Endothelial cell (in vitro differentiated cells): ENCODE measurements around the gene DUSP21. TPM values are rescaled to one million over a fixed set of nuclear protein-coding genes. Genes with fewer than 3 reads are reported as not detected.
"Not testable (repeated sequence)": the region's sequence is repeated elsewhere in the genome, so short reads cannot be mapped to it uniquely, and the experiment has no call there.

Source experiments
- DNase-seq: peaks from one replicate; pipeline ENCODE4 v3.0.0; 2021; ENCODE audit warnings: low spot score
- H3K27ac Mint-ChIP-seq: one replicate; pipeline ENCODE4 v1.8.0; 2021; ENCODE audit warnings: mixed read lengths, inconsistent platforms; ENCODE audit not compliant: unreplicated experiment
- H3K27me3 Mint-ChIP-seq: one replicate; pipeline ENCODE4 v1.8.0; 2021; ENCODE audit warnings: mild to moderate bottlenecking, moderate library complexity, mixed read lengths, inconsistent platforms; ENCODE audit not compliant: unreplicated experiment
- H3K36me3 Mint-ChIP-seq: one replicate; pipeline ENCODE4 v1.8.0; 2021; ENCODE audit warnings: mild to moderate bottlenecking, low read depth, mixed read lengths, inconsistent platforms; ENCODE audit not compliant: unreplicated experiment
- H3K4me1 Mint-ChIP-seq: one replicate; pipeline ENCODE4 v1.8.0; 2021; ENCODE audit warnings: mild to moderate bottlenecking, mixed read lengths, inconsistent platforms; ENCODE audit not compliant: unreplicated experiment
- H3K4me3 Mint-ChIP-seq: one replicate; pipeline ENCODE4 v1.8.0; 2021; ENCODE audit warnings: mild to moderate bottlenecking, mixed read lengths, inconsistent platforms; ENCODE audit not compliant: unreplicated experiment
- H3K9me3 Mint-ChIP-seq: one replicate; pipeline ENCODE4 v1.8.0; 2021; ENCODE audit warnings: mixed read lengths, inconsistent platforms; ENCODE audit not compliant: unreplicated experiment
- CTCF ChIP-seq: fragments of 200-600 bp; sonication (generic); IDR thresholded peaks from one replicate; pipeline ENCODE4 v1.5.0; 2021; ENCODE audit warnings: antibody characterized with exemption; ENCODE audit not compliant: unreplicated experiment
- total RNA-seq: library from RNA; stranded (reverse); fragmentation: NEBNext Ultra II Directional; extraction: Animal tissue kit (Norgen Biotek cat#: 25700); gene quantifications from one replicate; pipeline ENCODE4 v1.2.1, GENCODE V29; 2021; ENCODE audit not compliant: unreplicated experiment

The DUSP21 gene
- total RNA-seq, 1 donor from 2014 or later, result not detected

DNA sequence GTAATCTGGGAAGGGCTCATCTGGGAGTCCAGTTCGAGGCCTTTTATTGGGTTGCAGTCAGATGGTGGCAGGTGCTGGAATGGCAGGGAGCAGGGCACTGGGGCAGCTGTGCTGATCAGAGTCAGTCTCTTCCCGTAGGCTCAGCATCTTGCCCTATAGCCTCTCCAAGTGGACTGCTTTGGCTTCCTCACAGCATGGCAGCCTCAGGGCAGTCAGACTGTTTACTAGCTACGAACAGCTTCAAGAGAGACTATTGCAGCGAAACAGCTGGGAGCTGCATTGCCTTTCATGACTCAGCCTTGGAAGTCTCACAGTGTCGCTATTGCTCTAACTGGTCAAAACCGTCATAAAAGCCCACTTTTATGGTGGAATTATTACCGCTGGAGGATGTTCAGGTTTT lies 26.8 kb upstream of the DUSP21 start:
- Mint-ChIP-seq H3K4me1 (no peaks in the 10 kb centered on the region), H3K9me3 (no peaks in the 10 kb centered on the region)

GRCh38 chrX:44822601-44823000 lies 21.2 kb upstream of the DUSP21 start:
- Mint-ChIP-seq H3K27me3 (peaks cover 2% of the 10 kb centered on the region), H3K4me1 (no peaks in the 10 kb centered on the region), H3K9me3 (no peaks in the 10 kb centered on the region), H3K27ac (no peak overlapping the region), H3K36me3 (no peaks in the 10 kb centered on the region), H3K4me3 (no peak overlapping the region)
- DNase-seq, result no peak
- TF ChIP-seq CTCF, result no peak

More for the DNA sequence above, 26.8 kb upstream of the DUSP21 start:
- DNase-seq, result no peak
- Mint-ChIP-seq H3K36me3 (no peaks in the 10 kb centered on the region), H3K27me3 (peaks cover 2% of the 10 kb centered on the region), H3K27ac (no peak overlapping the region), H3K4me3 (no peak overlapping the region)
- TF ChIP-seq CTCF, result no peak

- not testable (repeated sequence) for H3K4me1 Mint-ChIP-seq, H3K9me3 Mint-ChIP-seq, H3K27me3 Mint-ChIP-seq, H3K4me3 Mint-ChIP-seq, H3K27ac Mint-ChIP-seq, H3K36me3 Mint-ChIP-seq, DNase-seq
Measured at GRCh38 chrX:44823193-44823592, 20.6 kb upstream of the DUSP21 start.

DNA sequence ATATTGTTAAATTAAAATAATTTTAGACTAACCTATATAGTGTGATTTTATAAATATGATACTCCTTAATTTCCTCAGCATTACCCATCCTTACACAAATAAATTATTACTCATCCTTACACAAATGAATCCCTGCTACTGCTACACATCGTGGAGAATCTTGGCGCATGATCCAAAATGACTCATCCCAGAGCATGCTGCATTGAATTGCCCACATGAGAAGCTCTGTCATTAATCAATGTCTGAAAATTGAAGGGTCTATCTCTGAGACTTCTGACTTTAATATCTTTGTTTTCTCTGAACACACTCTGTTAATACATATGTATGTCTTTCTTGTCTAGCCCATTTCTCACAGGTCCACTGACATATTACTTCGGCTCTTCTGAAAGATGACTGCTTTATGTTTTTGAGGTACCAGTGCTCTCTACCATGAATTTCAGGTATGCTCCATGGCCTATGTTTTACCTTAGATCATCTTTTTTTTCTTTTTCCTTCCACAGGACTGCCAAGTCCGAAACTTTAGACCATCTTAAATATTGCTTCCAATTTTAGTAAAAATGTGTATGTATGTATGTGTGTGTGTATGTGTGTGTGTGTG lies 15.7 kb upstream of the DUSP21 start:
- Mint-ChIP-seq H3K27me3 (no peaks in the 10 kb centered on the region), H3K27ac (no peak overlapping the region), H3K9me3 (no peaks in the 10 kb centered on the region), H3K4me3 (no peak overlapping the region), H3K4me1 (no peaks in the 10 kb centered on the region), H3K36me3 (no peaks in the 10 kb centered on the region)
- DNase-seq, result no peak
- no peak for TF ChIP-seq CTCF

- H3K27me3 Mint-ChIP-seq, result no peaks in the 10 kb centered on the region
- H3K27ac Mint-ChIP-seq, result no peak overlapping the region
- no peak for TF ChIP-seq CTCF
- DNase-seq, result no peak
- no peak overlapping the region for H3K4me3 Mint-ChIP-seq
- no peaks in the 10 kb centered on the region for H3K4me1 Mint-ChIP-seq
- H3K36me3 Mint-ChIP-seq, result no peaks in the 10 kb centered on the region
- no peaks in the 10 kb centered on the region for H3K9me3 Mint-ChIP-seq
Measured at GRCh38 chrX:44829832-44830231, 14.0 kb upstream of the DUSP21 start.
